ENCODE results near the gene EIF4E2. TPM values are rescaled to one million over a fixed set of nuclear protein-coding genes. Genes with fewer than 3 reads are reported as not detected.

Gene EIF4E2
- total RNA-seq = 45.3 and 89.0 TPM in 2 replicates

- Histone ChIP-seq H3K36me3 (ENCODE audit: control insufficient read depth, insufficient read depth, low read length) (peaks cover 8% of the 10 kb centered on the region), H3K27me3 (ENCODE audit: control insufficient read depth, insufficient read depth, low read length) (no peaks in the 10 kb centered on the region), H3K4me3 (ENCODE audit: low read depth, low read length) (peak within 1 kb of the TSS; percentile 84)
- peak; percentile 74 for DNase-seq (ENCODE audit: low read depth)
- peak; percentile 45 for TF ChIP-seq CTCF (IDR thresholded peaks at IDR 0.05; ENCODE audit: insufficient read depth, low read length, severe bottlenecking)
- FAIRE-seq = no peak
These were observed at the start of gene EIF4E2, which contains the start of gene TIGD1 for GRCh38 chr2:232550354-232551249. EIF4E2 (plus strand) TSS chr2:232550689; CDS start chr2:232550725, 36 bp downstream. TIGD1 (minus strand) TSS chr2:232550557; CDS start chr2:232549882, 675 bp downstream.

- TF ChIP-seq CTCF (IDR thresholded peaks at IDR 0.05; ENCODE audit: insufficient read depth, low read length, severe bottlenecking) = no peak
- Histone ChIP-seq H3K36me3 (ENCODE audit: control insufficient read depth, insufficient read depth, low read length) (no peaks in the 10 kb centered on the region), H3K27me3 (ENCODE audit: control insufficient read depth, insufficient read depth, low read length) (peaks cover 33% of the 10 kb centered on the region), H3K4me3 (ENCODE audit: low read depth, low read length) (no peak overlapping the region)
- FAIRE-seq (no peak), DNase-seq (ENCODE audit: low read depth) (no peak)
These were observed 49.1 kb upstream of the EIF4E2 start for GRCh38 chr2:232501331-232501771.

- Histone ChIP-seq H3K27me3 (ENCODE audit: control insufficient read depth, insufficient read depth, low read length) (peaks cover 37% of the 10 kb centered on the region), H3K36me3 (ENCODE audit: control insufficient read depth, insufficient read depth, low read length) (no peaks in the 10 kb centered on the region), H3K4me3 (ENCODE audit: low read depth, low read length) (no peak overlapping the region)
- DNase-seq (ENCODE audit: low read depth) = no peak
- TF ChIP-seq CTCF (IDR thresholded peaks at IDR 0.05; ENCODE audit: insufficient read depth, low read length, severe bottlenecking) = no peak
- FAIRE-seq = no peak
These were observed 48.6 kb upstream of the EIF4E2 start for GRCh38 chr2:232501794-232502390.

GRCh38 chr2:232502511-232502910 is 48.0 kb upstream of the EIF4E2 start:
- H3K4me3 ChIP-seq (ENCODE audit: low read depth, low read length) = no peak overlapping the region
- FAIRE-seq (no peak), DNase-seq (ENCODE audit: low read depth) (no peak)
- peaks cover 37% of the 10 kb centered on the region for H3K27me3 ChIP-seq (ENCODE audit: control insufficient read depth, insufficient read depth, low read length)
- no peaks in the 10 kb centered on the region for H3K36me3 ChIP-seq (ENCODE audit: control insufficient read depth, insufficient read depth, low read length)
- no peak for TF ChIP-seq CTCF (IDR thresholded peaks at IDR 0.05; ENCODE audit: insufficient read depth, low read length, severe bottlenecking)

GRCh38 chr2:232502911-232503808 is 47.3 kb upstream of the EIF4E2 start:
- peaks cover 38% of the 10 kb centered on the region for H3K27me3 ChIP-seq (ENCODE audit: control insufficient read depth, insufficient read depth, low read length)
- FAIRE-seq (no peak), DNase-seq (ENCODE audit: low read depth) (no peak)
- peak overlapping the region; percentile 9 for H3K4me3 ChIP-seq (ENCODE audit: low read depth, low read length)
- H3K36me3 ChIP-seq (ENCODE audit: control insufficient read depth, insufficient read depth, low read length) = no peaks in the 10 kb centered on the region
- no peak for TF ChIP-seq CTCF (IDR thresholded peaks at IDR 0.05; ENCODE audit: insufficient read depth, low read length, severe bottlenecking)

Data from bronchial epithelial cell (primary cell).